H9 (cell line): ENCODE results near the gene ABHD5. TPM values are rescaled to one million over a fixed set of nuclear protein-coding genes. Genes with fewer than 3 reads are reported as not detected.

Experiments
- DNase-seq: peaks from one replicate; pipeline ENCODE4 v3.0.0-alpha.2; 2017
- H2AFZ ChIP-seq: one replicate; pipeline ENCODE4 v1.6.1; 2013; ENCODE audit warnings: mild to moderate bottlenecking, low read length, control low read depth, moderate library complexity
- H2AK5ac ChIP-seq: 2 replicates; pipeline ENCODE4 v1.6.1; 2013; ENCODE audit warnings: low read length, control low read depth, mixed read lengths; ENCODE audit not compliant: insufficient read length
- H2BK120ac ChIP-seq: one replicate; pipeline ENCODE4 v1.6.1; 2013; ENCODE audit warnings: low read depth, mild to moderate bottlenecking, low read length, control low read depth, inconsistent platforms; ENCODE audit not compliant: poor library complexity, severe bottlenecking
- H2BK12ac ChIP-seq: 2 replicates; pipeline ENCODE4 v1.6.1; 2013; ENCODE audit warnings: low read length, control low read depth, mixed read lengths, low read depth; ENCODE audit not compliant: insufficient read length
- H2BK15ac ChIP-seq: 2 replicates; pipeline ENCODE4 v1.6.1; 2013; ENCODE audit warnings: low read depth, low read length, control low read depth
- H2BK20ac ChIP-seq: one replicate; pipeline ENCODE4 v1.6.1; 2013; ENCODE audit warnings: low read depth, mild to moderate bottlenecking, low read length, control low read depth, inconsistent platforms; ENCODE audit not compliant: poor library complexity, severe bottlenecking
- H2BK5ac ChIP-seq: 2 replicates; pipeline ENCODE4 v1.6.1; 2013; ENCODE audit warnings: low read length, control low read depth, mixed read lengths; ENCODE audit not compliant: insufficient read length
- H3K14ac ChIP-seq: 2 replicates; pipeline ENCODE4 v1.6.1; 2013; ENCODE audit warnings: low read length, control low read depth; ENCODE audit not compliant: insufficient read depth
- H3K18ac ChIP-seq: 2 replicates; pipeline ENCODE4 v1.6.1; 2013; ENCODE audit warnings: low read depth, mild to moderate bottlenecking, mixed read lengths, low read length, control low read depth; ENCODE audit not compliant: insufficient read length
- H3K23ac ChIP-seq: 2 replicates; pipeline ENCODE4 v1.6.1; 2013; ENCODE audit warnings: low read length, control low read depth, mixed read lengths, low read depth; ENCODE audit not compliant: insufficient read length
- H3K23me2 ChIP-seq: 2 replicates; pipeline ENCODE4 v1.6.1; 2013; ENCODE audit warnings: low read depth, mild to moderate bottlenecking, mixed read lengths, low read length, control low read depth; ENCODE audit not compliant: insufficient read length, poor library complexity, severe bottlenecking
- H3K27ac ChIP-seq: 2 replicates; pipeline ENCODE4 v1.5.1; 2013; ENCODE audit warnings: low read length, control low read depth, mixed read lengths, low read depth; ENCODE audit not compliant: insufficient read length
- H3K27me3 ChIP-seq: 2 replicates; pipeline ENCODE4 v1.6.1; 2013; ENCODE audit warnings: low read length, control low read depth, inconsistent platforms; ENCODE audit not compliant: insufficient read depth
- H3K4ac ChIP-seq: 2 replicates; pipeline ENCODE4 v1.6.1; 2013; ENCODE audit warnings: low read depth, mild to moderate bottlenecking, control low read depth, inconsistent platforms, low read length, moderate library complexity
- H3K4me1 ChIP-seq: 2 replicates; pipeline ENCODE4 v1.6.1; 2013; ENCODE audit warnings: low read length, control low read depth, inconsistent platforms; ENCODE audit not compliant: insufficient read depth
- H3K4me2 ChIP-seq: 2 replicates; pipeline ENCODE4 v1.6.1; 2013; ENCODE audit warnings: low read length, control low read depth, mixed read lengths; ENCODE audit not compliant: insufficient read length, insufficient read depth
- H3K56ac ChIP-seq: 2 replicates; pipeline ENCODE4 v1.6.1; 2013; ENCODE audit warnings: low read depth, mild to moderate bottlenecking, mixed read lengths, low read length, control low read depth; ENCODE audit not compliant: insufficient read length
- H3K79me1 ChIP-seq: 2 replicates; pipeline ENCODE4 v1.6.1; 2013; ENCODE audit warnings: low read depth, mild to moderate bottlenecking, moderate library complexity, low read length, control low read depth, inconsistent platforms; ENCODE audit not compliant: insufficient read depth, poor library complexity, severe bottlenecking
- H3K79me2 ChIP-seq: 2 replicates; pipeline ENCODE4 v1.6.1; 2013; ENCODE audit warnings: low read length, control low read depth, inconsistent platforms; ENCODE audit not compliant: insufficient read depth
- H3K9ac ChIP-seq: 2 replicates; pipeline ENCODE4 v1.6.1; 2013; ENCODE audit warnings: low read length, control low read depth, mixed read lengths; ENCODE audit not compliant: insufficient read length; ENCODE audit errors: extremely low read depth
- H3K9me3 ChIP-seq: one replicate; pipeline ENCODE4 v1.6.1; 2013; ENCODE audit warnings: low read depth, low read length, inconsistent platforms; ENCODE audit not compliant: control insufficient read depth
- H3T11ph ChIP-seq: one replicate; pipeline ENCODE4 v1.6.1; 2013; ENCODE audit warnings: mild to moderate bottlenecking, low read length, control low read depth, inconsistent platforms
- H4K20me1 ChIP-seq: one replicate; pipeline ENCODE4 v1.6.1; 2013; ENCODE audit not compliant: control insufficient read depth, insufficient read length, insufficient read depth
- H4K5ac ChIP-seq: 2 replicates; pipeline ENCODE4 v1.6.1; 2013; ENCODE audit warnings: low read depth, mild to moderate bottlenecking, mixed read lengths, low read length, control low read depth; ENCODE audit not compliant: insufficient read length
- H4K8ac ChIP-seq: replicated peaks from 2 replicates; pipeline ENCODE4 v1.6.1; 2013; ENCODE audit warnings: low read length, control low read depth, mixed read lengths, low read depth; ENCODE audit not compliant: insufficient read length
- H4K91ac ChIP-seq: 2 replicates; pipeline ENCODE4 v1.6.1; 2013; ENCODE audit warnings: low read depth, mild to moderate bottlenecking, moderate library complexity, mixed read lengths, low read length, control low read depth; ENCODE audit not compliant: insufficient read length
- H3K27ac Mint-ChIP-seq, 3 experiments: 2 replicates in 2 of 3; 3 replicates in 1 of 3; pipeline ENCODE4 v1.8.0; 2020 to 2021; ENCODE audit warnings: mixed read lengths in 3 of 3, mild to moderate bottlenecking in 1 of 3, moderate library complexity in 1 of 3
- H3K27me3 Mint-ChIP-seq: 2 replicates; pipeline ENCODE4 v1.8.0; 2021; ENCODE audit warnings: low read depth, mild to moderate bottlenecking, moderate library complexity, mixed read lengths
- H3K36me3 Mint-ChIP-seq, 3 experiments: 2 replicates in 2 of 3; 3 replicates in 1 of 3; pipeline ENCODE4 v1.8.0; 2020 to 2021; ENCODE audit warnings: low read depth in 3 of 3, mixed read lengths in 3 of 3; ENCODE audit not compliant: insufficient read depth in 1 of 3
- H3K4me1 Mint-ChIP-seq, 2 experiments: 2 replicates each; pipeline ENCODE4 v1.8.0; 2020; ENCODE audit warnings: mixed read lengths in 2 of 2
- H3K4me3 Mint-ChIP-seq, 2 experiments: 2 replicates in 1 of 2; 3 replicates in 1 of 2; pipeline ENCODE4 v1.8.0; 2020 to 2021; ENCODE audit warnings: mild to moderate bottlenecking in 2 of 2, mixed read lengths in 2 of 2, moderate library complexity in 1 of 2
- H3K9me3 Mint-ChIP-seq, 2 experiments: 2 replicates in 1 of 2; 3 replicates in 1 of 2; pipeline ENCODE4 v1.8.0; 2020; ENCODE audit warnings: mild to moderate bottlenecking in 2 of 2, mixed read lengths in 2 of 2, moderate library complexity in 1 of 2
- CTCF ChIP-seq: fragments of 200-600 bp; sonication (generic); conservative IDR thresholded peaks from 3 replicates; pipeline ENCODE4 v1.8.0; 2021; ENCODE audit warnings: antibody characterized with exemption, mild to moderate bottlenecking
- WGBS: extraction: QIAGEN DNeasy Blood & Tissue Kit; methylation state at CpG from one replicate; pipeline ENCODE4 v1.1.7; 2013; ENCODE audit warnings: missing lambda C conversion rate, low lambda C conversion rate, mixed read lengths; ENCODE audit not compliant: insufficient read length; ENCODE audit errors: extremely low coverage; 5-methylcytosine and 5-hydroxymethylcytosine counted together
- total RNA-seq: library from RNA; stranded (reverse); gene quantifications from 2 replicates; pipeline ENCODE4 v1.2.1, GENCODE V29; 2021

The ABHD5 gene
- total RNA-seq, 1 experiment from 2014 or later, result 13.1 TPM

GRCh38 chr3:43757666-43758321 is 67.1 kb downstream of the ABHD5 start:
- H3K4ac ChIP-seq, result no peak overlapping the region
- no peak for DNase-seq
- no peaks in the 10 kb centered on the region for H3K79me1 ChIP-seq
- TF ChIP-seq CTCF, result no peak
- no peak overlapping the region for H4K5ac ChIP-seq
- H3K27me3 Mint-ChIP-seq, result no peaks in the 10 kb centered on the region; the same call in 1 of the 2 replicates
- H3K4me1 ChIP-seq, result peaks cover 3% of the 10 kb centered on the region; the same call in 1 of the 2 replicates
- H3K27ac Mint-ChIP-seq, result no peak overlapping the region
- H3K4me2 ChIP-seq, result no peak overlapping the region
- no peaks in the 10 kb centered on the region for H3K9me3 Mint-ChIP-seq
- H3K4me1 Mint-ChIP-seq, result peaks cover 15 to 17% of the 10 kb centered on the region in 2 experiments
- no peak overlapping the region for H3K56ac ChIP-seq
- no peak overlapping the region for H3K18ac ChIP-seq
- no peak overlapping the region for H2BK20ac ChIP-seq
- H3K9ac ChIP-seq, result no peak overlapping the region
- no peak overlapping the region for H2AK5ac ChIP-seq
- H4K91ac ChIP-seq, result no peak overlapping the region
- H3T11ph ChIP-seq, result no peak overlapping the region
- no peak overlapping the region for H3K4me3 Mint-ChIP-seq
- no CpG with 5 or more reads among the region's 2 CpGs for WGBS
- no peaks in the 10 kb centered on the region for H3K36me3 Mint-ChIP-seq
- H2BK12ac ChIP-seq, result no peak overlapping the region
- H4K8ac ChIP-seq, result no peak overlapping the region
- H2BK5ac ChIP-seq, result no peak overlapping the region
- no peaks in the 10 kb centered on the region for H3K9me3 ChIP-seq
- H3K79me2 ChIP-seq, result no peaks in the 10 kb centered on the region
- no peak overlapping the region for H3K23ac ChIP-seq
- no peak overlapping the region for H2BK120ac ChIP-seq
- H2AFZ ChIP-seq, result no peak overlapping the region
- no peaks in the 10 kb centered on the region for H3K23me2 ChIP-seq
- H3K27ac ChIP-seq, result no peak overlapping the region
- no peak overlapping the region for H3K14ac ChIP-seq
- H2BK15ac ChIP-seq, result no peak overlapping the region
- H4K20me1 ChIP-seq, result no peaks in the 10 kb centered on the region
- no peaks in the 10 kb centered on the region for H3K27me3 ChIP-seq
